ENCODE results near the gene ZDHHC14. TPM values are rescaled to one million over a fixed set of nuclear protein-coding genes. Genes with fewer than 3 reads are reported as not detected.

The ZDHHC14 gene
- total and polyA plus RNA-seq, 2 experiments from 2014 or later, result 7.5 to 10.1 TPM

DNA sequence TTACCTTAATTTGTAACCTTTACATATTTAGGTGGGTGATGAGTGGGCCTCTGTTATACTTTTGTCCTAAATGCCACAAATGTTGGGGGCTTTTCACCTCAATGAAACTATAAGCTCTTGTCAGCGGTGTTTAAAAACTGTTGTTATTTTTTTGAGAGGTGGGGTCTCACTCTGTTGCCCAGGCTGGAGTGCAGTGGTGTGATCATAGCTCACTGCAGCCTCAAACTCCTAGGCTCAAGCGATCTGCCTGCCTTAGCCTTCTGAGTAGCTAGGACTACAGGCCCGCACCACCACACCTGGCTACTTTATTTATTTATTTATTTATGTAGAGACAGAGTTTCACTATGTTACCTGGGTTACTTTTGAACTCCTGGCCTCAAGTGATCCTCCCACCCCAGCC, 66.7 kb downstream of the ZDHHC14 start:
- Histone ChIP-seq H3K36me3 (no peaks in the 10 kb centered on the region), H3K27ac (no peak overlapping the region), H3K27me3 (no peaks in the 10 kb centered on the region), H3K4me3 (no peak overlapping the region), H3K4me1 (ENCODE audit: low read depth) (peaks cover 6% of the 10 kb centered on the region), H3K9me3 (ENCODE audit: low read depth) (no peaks in the 10 kb centered on the region)
- no peak for DNase-seq (ENCODE audit: low read depth in 1 of 2, low spot score in 1 of 2)
- TF ChIP-seq, protein P1, sequence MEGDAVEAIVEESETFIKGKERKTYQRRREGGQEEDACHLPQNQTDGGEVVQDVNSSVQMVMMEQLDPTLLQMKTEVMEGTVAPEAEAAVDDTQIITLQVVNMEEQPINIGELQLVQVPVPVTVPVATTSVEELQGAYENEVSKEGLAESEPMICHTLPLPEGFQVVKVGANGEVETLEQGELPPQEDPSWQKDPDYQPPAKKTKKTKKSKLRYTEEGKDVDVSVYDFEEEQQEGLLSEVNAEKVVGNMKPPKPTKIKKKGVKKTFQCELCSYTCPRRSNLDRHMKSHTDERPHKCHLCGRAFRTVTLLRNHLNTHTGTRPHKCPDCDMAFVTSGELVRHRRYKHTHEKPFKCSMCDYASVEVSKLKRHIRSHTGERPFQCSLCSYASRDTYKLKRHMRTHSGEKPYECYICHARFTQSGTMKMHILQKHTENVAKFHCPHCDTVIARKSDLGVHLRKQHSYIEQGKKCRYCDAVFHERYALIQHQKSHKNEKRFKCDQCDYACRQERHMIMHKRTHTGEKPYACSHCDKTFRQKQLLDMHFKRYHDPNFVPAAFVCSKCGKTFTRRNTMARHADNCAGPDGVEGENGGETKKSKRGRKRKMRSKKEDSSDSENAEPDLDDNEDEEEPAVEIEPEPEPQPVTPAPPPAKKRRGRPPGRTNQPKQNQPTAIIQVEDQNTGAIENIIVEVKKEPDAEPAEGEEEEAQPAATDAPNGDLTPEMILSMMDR (IDR thresholded peaks at IDR 0.05; ENCODE audit: low read depth, low read length), result no peak

DNA sequence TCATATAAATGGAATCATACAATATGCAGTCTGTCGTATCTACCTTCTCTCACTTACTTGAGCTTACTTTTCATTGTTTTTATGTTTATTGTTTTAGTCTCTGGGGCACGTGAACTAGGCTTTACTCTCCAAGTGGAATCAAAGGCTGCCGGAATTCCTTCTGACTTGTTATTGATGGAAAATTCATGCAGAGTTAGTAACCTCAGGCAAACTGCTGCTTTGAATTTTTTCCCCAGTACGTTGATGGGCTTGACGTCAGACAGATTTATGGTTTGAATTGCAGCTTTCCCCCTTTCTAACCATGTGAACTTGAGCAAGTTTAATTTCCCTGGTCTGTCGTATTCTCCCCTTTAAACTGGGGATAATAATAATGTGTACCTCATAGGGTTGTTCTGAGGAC, 68.6 kb downstream of the ZDHHC14 start:
- H3K9me3 ChIP-seq (ENCODE audit: low read depth), result no peaks in the 10 kb centered on the region
- H3K27me3 ChIP-seq, result no peaks in the 10 kb centered on the region
- TF ChIP-seq, protein P1 (IDR thresholded peaks at IDR 0.05; ENCODE audit: low read depth, low read length), result no peak
- no peak overlapping the region for H3K4me3 ChIP-seq
- no peak for DNase-seq (ENCODE audit: low read depth in 1 of 2, low spot score in 1 of 2)
- peaks cover 6% of the 10 kb centered on the region for H3K4me1 ChIP-seq (ENCODE audit: low read depth)
- no peaks in the 10 kb centered on the region for H3K36me3 ChIP-seq
- no peak overlapping the region for H3K27ac ChIP-seq

DNA sequence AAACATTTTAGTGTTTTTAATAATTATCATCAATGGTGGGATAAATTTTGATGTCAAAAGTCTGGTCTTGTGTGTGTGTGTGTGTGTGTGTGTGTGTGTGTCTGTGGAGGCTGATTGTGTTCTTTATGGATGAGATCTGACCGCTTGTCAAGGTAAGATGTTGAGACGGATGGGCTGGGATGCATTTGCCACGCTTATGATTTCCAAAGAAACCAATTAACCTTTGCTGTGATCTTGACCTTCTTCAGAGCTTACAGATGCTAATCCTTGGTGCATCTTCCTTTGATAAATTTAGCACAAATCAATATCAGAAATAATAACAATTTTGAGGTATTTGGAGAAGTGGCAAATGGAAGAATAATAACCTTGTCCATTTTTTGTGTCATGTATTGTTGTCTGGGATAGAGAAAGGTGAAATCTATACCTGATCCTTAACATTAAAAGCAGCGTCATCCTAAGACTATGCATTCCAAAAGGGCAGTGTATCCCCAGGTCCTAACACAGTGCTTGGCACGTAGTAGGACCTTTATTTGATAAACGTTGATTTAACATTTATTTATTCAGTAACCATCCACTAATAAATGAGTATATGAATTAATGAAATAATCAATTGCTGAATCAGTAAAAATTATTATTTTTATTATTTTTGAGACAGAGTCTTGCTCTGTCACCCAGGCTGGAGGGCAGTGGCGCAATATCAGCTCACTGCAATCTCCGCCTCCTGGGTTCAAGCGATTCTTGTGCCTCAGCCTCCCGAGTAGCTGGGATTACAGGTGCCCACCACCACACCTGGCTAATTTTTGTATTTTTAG, 70.1 kb downstream of the ZDHHC14 start:
- no peak overlapping the region for H3K27ac ChIP-seq
- H3K9me3 ChIP-seq (ENCODE audit: low read depth), result no peaks in the 10 kb centered on the region
- no peaks in the 10 kb centered on the region for H3K4me1 ChIP-seq (ENCODE audit: low read depth)
- no peak overlapping the region for H3K4me3 ChIP-seq
- H3K36me3 ChIP-seq, result no peaks in the 10 kb centered on the region
- TF ChIP-seq, protein P1 (IDR thresholded peaks at IDR 0.05; ENCODE audit: low read depth, low read length), result no peak
- no peak for DNase-seq (ENCODE audit: low read depth in 1 of 2, low spot score in 1 of 2)
- H3K27me3 ChIP-seq, result no peaks in the 10 kb centered on the region

DNA sequence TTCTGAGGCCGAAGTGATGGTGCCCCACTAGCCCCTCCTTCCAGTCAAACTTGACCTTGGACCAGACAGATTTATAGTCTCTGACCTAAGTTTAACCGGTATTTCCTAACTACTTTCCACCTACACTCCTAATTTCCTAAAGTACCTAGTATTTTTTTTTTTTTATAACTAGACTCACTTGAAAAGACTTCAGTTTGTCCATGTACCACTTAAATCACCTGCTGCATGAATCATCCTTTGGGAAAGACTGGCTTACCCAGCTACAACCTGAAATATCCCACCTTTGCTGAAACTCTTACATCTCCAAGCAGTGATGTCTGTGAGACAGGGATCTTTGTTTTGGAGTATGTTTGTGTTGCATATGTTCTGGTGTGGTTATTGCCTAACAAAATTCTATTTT, 71.1 kb downstream of the ZDHHC14 start:
- Histone ChIP-seq H3K27ac (no peak overlapping the region), H3K4me1 (ENCODE audit: low read depth) (no peaks in the 10 kb centered on the region), H3K36me3 (no peaks in the 10 kb centered on the region), H3K4me3 (no peak overlapping the region), H3K9me3 (ENCODE audit: low read depth) (no peaks in the 10 kb centered on the region), H3K27me3 (no peaks in the 10 kb centered on the region)
- TF ChIP-seq, protein P1 (IDR thresholded peaks at IDR 0.05; ENCODE audit: low read depth, low read length), result no peak
- no peak for DNase-seq (ENCODE audit: low read depth in 1 of 2, low spot score in 1 of 2)

DNA sequence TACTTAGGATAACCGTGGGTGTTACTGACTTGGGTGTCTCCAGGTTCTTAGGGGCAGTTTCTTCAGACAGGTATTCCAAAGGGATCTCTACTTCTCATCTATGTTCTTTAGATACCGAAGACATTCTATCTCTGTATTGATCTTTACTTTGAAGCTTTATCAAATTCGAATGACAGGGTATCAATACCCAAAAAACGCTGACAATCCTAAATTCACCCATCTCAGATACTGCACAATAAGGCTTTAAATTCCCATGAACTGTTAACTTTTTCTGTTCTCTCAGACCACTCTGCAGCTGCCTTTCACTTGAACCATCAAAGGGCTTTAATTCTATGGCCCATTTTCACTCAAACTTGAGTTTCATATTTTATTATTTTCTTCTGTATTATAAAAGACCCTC, 72.1 kb downstream of the ZDHHC14 start:
- Histone ChIP-seq H3K36me3 (no peaks in the 10 kb centered on the region), H3K27ac (no peak overlapping the region), H3K4me1 (ENCODE audit: low read depth) (no peaks in the 10 kb centered on the region), H3K27me3 (no peaks in the 10 kb centered on the region), H3K9me3 (ENCODE audit: low read depth) (no peaks in the 10 kb centered on the region), H3K4me3 (no peak overlapping the region)
- no peak for DNase-seq (ENCODE audit: low read depth in 1 of 2, low spot score in 1 of 2)
- TF ChIP-seq, protein P1 (IDR thresholded peaks at IDR 0.05; ENCODE audit: low read depth, low read length), result no peak
